Tibial nerve (tissue), 4 donors: ENCODE results near the gene METTL16.

Experiments
- CTCF ChIP-seq, 5 experiments: fragments of 200-600 bp in 3 of 5; fragments of 450-650 bp in 2 of 5; sonication (generic) in 3 of 5; IDR thresholded peaks; one replicate each; pipeline ENCODE4 v1.5.1; 2016 to 2019; ENCODE audit warnings: antibody characterized with exemption in 5 of 5, mild to moderate bottlenecking in 3 of 5, moderate library complexity in 2 of 5
- EP300 ChIP-seq, 2 donors: sonication (generic); formaldehyde crosslinking; IDR thresholded peaks; one replicate each; pipeline ENCODE4 v1.6.1; 2017; ENCODE audit warnings: antibody characterized with exemption in 2 of 2, mild to moderate bottlenecking in 1 of 2
- POLR2A ChIP-seq, 2 donors: fragments of 450-650 bp; IDR thresholded peaks; one replicate each; pipeline ENCODE4 v1.6.1; 2017; ENCODE audit warnings: antibody characterized with exemption in 2 of 2, mild to moderate bottlenecking in 2 of 2, moderate library complexity in 2 of 2

- TF ChIP-seq POLR2A (IDR thresholded peaks at IDR 0.05) (no peak), CTCF (IDR thresholded peaks at IDR 0.05) (no peak), EP300 (IDR thresholded peaks at IDR 0.05) (no peak)
Observed at GRCh38 chr17:2368359-2368758, 143.3 kb downstream of the METTL16 start.
